IPS DF 4.7 (cell line): ENCODE data around the gene TXNRD3.

Source experiments
- DNase-seq: peaks from one replicate; pipeline ENCODE4 v3.0.0-alpha.2; 2013; ENCODE audit warnings: low spot score; ENCODE audit errors: extremely low read depth

TXNRD3 gene

DNA sequence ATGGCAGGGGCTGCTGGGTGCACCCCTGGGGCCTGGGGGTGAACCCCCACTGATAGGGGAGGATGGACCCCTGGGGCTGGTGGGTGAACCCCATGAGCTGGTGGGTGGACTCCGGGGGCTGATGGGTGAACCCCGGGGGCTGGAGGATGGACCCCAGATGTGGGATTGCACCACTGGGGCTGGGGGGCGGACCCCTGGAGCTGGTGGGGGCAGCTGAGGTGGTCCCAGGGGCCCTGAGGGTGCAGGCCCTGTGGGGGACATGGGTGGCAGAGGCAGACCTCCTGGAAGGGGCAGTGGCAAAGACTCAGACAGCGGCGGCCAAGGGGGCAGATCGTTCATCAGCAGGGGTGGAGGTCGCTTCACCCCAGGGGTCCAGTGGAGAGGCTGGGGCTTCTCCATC is 17.4 kb upstream of the TXNRD3 start:
- DNase-seq = no peak

DNA sequence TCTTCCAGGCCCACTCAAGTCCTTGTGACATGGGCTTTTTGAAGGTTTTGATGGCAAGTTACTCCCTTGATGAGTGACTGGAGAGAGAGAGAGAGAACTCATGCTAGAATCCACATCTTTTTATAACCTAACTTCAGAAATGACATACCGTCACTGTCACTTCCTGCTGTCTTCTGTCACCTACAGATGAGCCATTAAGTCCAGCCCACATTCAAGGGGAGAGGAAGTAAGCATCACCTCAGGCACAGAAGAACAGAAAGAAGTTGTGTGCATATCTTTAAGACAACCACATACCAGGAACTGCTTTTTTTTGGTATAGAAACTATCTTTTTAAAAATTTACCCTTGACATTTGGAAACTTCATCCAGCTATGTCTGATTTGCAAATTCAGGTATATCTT is 16.6 kb upstream of the TXNRD3 start:
- no peak for DNase-seq

DNA sequence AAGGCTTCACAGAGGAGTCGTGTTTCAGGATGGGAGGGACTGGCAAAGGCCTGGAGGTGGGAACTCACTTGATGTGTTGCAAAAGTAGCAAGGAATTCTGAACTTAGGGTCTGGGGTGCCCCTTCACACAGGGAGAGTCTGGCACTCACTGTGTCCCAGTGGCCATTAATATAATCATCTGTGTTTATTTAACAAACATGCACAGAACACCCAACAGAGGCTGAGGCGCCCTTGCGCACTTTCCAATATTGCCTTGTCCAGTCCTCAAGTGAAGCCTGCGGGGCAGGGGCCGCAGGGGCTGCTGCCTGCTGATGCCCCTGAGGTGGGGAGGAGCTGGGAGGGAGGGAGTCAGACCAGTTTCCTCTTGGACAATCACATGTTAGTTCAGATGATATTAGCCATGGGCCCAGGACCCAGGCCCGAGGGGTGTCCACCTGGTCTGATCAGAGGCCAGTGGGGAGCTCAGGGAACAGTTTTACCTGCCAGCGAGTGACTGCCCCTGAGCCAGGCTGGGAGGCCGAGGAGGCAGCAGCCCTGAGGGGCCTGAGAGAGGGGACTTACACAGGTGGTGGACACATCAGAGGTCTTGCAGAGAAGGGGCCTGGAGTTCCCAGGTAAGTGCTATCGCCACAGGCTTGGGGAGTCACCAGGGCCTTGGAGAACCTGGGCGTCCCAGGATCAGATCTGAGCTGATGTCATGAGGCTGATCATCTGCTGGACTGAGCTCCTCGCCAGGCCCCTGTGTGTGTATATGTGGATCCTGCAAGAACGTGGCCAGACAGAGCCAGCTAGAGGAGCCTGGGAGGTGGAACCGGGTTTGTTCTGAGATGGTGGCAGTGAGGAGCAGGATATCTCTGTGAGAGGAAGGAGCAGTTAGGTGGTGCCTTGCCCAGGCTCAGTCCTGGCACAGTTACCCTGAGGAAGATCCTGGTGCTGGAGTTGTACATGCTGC is 13.8 kb upstream of the TXNRD3 start:
- no peak for DNase-seq

DNA sequence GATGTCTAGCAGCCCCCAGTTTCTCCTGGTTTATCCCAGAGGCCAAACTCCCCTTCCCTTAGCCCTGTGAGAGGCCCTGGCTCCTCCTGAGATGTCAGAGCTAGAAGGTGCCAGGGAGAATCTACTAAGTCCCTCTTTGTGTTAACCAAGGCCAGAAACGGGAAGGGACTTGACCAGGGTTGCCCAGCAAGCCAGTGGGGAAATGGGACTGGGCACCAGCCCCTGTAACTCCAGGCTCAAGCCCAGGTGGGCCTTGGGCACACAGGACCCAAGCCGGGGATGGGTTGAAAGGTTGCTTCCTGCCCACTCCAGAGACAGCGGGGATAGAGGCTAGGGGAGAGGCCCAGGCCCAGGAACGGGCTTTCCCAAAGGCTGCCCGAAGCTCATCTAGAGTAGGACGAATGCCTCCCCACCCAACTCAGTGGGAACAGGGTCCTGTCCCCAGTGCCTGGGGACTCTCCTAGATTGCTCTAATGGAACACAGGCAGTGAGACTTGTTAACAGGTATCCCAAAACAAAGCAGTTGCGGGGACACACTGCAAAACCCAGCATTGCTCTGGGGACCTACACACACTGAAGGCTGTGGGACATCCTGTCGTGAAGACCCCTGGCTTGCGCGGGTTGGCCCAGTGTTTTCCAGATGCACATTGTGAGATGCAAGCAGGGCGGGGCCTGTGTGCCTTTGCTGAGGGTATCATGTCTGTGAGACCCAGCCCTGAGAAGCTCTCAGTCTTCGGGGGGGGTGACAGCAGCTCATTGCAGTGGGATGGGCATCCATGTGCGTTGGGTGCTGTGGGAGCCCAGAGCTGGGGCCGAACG is 12.9 kb upstream of the TXNRD3 start:
- no peak for DNase-seq

DNA sequence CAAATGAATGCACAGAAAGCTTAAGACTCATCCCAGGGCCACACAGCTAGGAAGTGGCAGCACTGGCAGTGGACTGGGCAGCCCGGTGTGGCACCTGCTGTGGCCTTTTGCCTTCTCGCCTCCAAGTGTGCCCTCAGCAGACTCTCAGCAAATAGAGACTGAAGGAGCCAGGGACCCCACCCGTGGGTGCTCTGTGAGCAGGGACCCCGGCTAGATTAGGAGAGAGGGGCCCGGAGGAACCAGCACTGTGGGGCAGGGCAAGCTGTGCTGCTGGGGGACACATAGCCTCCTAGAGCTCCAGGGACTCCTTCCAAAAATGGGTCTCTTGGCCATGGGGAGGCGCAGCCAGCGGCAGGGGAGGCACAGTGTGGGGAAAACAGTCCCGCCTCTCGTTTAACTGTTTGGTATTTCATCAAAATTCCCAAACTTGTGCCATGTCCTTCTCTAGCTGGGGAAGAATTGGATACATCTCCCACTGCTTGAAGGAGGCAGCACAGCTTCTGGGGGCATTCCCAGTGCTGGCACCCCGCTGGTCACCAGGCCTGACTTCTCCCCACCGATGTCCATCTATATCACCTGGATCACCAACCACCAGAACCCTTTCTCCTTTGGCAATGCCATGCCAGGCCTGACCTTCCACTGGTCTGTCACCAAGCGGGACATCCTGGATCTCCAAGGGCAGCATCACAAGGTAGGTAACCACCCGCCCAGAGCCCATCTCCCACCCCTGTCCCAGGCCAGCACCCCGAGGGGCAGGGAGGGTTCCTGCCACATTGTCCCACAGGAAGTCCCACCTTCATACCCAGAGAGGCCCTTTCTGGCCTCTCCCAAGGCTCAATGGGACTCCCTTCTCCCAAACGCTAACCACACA is 12.0 kb upstream of the TXNRD3 start:
- DNase-seq = no peak

DNA sequence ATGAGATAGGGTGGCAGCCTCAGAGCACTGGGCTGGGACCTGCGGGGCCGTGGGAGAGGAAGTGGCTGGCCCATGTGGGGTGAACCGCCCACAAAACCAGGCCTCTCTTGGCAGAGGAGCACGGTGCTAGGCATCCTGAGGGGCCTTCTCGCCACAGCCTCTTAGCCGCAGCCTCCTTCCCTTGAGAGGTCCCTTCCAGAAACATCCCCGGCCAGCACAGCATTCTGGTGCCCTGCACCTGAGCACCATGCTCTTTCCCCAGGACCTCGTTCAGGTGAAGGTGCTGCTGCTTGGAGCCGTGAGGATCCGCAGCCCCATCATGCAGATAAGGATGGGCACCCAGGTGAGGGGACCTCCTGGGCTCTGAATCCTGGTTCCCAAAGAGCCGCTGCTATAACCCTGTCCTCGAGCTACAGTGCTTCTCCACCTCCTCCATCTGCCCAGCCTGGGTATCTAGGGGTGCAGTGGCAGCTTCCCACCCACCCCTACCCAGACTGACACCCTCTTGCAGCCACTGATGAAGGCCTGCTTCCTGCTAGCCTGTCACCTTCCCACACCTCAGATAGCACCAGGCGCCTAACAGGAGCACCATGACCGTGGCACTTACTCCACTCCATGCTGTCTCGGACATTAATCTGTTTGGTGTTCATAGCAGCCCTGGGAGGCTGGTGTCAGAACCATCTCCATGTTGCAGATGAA is 11.2 kb upstream of the TXNRD3 start:
- DNase-seq = no peak

DNA sequence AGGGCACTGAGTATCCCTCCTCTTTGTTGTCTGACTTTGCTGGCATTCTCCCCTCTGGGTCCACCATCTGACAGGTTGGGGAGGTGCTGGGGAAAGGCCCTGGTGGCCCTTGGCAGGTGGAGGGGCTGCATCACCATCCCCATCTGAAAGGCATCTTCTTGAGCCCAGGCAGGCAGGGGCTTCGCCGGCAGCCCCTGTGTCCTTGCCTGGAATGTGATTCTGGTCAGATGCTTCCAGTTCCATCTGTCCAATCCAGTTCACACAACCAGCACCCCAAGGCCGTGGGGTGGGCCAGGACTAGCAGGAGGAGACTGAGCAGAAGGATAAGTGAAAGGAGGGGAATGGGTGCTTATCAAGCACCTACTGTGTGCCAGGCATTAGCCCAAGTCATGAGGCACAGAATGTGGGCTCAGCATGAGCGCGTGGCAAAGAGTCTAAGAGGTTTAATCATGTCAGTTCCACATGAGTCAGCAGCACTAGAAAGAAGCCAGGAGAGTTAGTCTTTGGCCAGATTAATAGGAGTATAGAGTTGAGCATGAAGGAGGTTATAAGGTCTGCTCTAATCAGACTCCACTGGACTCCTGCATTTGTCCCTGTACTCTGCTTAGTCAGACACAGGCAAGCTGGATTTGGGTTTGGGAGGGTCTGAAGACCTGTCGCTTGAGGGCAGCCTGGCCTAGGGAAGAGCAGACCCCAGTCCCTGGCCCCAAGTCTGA is 10.5 kb upstream of the TXNRD3 start:
- DNase-seq = no peak

DNA sequence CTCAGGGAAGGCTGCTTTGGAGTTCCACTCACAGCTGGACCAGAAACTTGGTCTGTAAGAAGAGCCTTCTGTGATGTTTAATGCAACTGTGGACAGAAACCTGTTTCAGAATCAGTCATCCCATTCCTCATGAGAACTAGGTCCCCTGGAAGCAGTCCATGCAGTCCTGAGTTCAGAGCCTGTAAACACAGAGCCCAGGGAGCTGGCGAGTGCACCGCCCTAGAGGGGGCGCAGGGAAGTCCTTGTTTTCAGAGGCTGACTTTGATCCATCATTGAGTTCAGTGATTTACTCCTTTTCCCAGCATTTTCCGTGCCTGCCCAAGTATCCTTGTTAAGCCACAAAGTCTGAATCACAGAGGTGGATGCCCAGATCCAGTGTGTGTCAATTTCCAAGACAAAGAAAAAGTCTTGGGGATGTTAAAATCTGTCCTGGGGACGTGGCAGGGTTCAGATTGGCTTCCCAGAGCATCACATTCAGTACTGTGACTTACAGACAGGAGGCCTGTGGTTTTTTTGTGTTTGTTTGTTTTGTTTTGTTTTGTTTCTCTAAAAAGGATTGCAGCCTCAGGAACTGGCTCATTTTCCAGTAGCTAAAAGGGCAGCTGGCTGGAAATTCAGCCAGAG is 9.8 kb upstream of the TXNRD3 start:
- no peak for DNase-seq

DNA sequence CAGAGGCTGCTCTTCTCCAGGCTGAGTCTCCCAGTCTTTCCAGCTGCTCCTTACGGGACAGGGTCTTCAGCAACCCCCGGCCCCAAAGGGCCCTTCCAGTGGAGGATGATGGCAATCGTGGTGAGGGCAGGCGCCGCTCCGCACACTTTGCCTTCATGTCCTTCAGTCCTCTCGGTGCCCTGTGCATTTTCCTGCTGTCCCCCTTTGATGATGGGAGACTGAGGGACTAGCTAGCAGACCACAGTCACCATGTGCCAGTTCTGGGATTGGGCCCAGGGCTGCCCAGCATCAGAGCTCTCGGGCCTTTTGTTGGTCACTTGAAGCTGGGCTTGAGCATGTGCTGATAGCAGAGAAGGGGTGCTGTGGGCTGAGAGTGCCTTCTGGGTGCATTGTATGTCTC is 8.8 kb upstream of the TXNRD3 start:
- DNase-seq = no peak

DNA sequence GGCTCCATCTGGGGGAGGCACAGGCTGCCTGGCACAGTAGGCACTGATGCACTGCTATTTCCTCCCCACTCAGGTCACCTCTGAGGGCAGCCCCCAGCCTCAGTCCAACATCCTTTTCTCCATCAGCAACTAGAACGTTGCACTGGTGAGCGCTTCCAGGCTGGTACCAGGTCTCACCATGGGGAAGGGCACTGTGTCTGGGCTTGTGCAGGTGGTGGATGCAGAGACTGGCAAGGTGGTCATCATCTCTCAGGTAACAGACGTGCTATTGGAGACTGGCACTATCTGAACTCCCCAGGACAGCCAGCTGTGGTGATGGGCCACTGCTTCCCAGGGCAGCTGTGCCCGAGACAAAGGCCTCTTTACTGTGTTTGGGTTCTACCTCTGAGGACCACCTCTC is 8.3 kb upstream of the TXNRD3 start:
- no peak for DNase-seq

DNA sequence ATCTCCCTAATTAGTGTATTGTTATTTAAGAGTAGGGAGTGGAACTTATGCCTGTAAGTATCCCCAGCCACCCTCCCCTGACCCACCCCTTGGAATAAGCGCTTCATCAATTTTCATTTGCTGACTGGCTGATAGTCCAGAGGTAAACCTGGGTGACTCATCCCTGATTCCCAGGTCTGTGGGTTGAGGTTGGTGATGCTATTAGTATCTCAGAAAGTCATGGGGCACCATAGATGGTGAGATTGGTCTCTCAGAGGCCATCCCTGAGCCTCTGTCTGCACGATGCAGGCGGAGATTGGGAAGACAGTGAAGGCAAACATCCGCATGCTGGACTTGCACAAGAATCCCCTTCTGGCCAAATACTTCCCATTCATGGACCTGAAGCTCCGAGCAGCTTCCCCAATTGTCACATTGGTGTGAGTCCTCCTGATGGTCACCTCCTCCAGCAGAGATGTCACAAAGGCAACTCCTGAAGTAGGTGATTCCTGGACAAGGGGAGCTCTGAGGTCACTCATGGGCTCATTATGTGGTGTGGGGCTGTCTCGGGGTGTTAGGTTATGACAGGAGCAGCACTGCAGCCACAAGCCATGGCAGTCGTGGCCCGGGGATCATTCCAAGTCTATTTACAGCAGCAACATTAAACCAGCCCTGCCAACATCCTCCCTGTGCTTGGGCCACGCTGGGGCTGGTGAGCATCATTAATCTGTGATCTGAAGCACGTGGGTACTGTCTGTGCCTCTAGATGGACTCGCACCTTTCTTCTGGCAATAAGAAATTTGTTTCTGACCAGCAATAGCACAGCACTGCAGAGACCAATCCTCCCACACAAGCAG is 6.8 kb upstream of the TXNRD3 start:
- DNase-seq = no peak

DNA sequence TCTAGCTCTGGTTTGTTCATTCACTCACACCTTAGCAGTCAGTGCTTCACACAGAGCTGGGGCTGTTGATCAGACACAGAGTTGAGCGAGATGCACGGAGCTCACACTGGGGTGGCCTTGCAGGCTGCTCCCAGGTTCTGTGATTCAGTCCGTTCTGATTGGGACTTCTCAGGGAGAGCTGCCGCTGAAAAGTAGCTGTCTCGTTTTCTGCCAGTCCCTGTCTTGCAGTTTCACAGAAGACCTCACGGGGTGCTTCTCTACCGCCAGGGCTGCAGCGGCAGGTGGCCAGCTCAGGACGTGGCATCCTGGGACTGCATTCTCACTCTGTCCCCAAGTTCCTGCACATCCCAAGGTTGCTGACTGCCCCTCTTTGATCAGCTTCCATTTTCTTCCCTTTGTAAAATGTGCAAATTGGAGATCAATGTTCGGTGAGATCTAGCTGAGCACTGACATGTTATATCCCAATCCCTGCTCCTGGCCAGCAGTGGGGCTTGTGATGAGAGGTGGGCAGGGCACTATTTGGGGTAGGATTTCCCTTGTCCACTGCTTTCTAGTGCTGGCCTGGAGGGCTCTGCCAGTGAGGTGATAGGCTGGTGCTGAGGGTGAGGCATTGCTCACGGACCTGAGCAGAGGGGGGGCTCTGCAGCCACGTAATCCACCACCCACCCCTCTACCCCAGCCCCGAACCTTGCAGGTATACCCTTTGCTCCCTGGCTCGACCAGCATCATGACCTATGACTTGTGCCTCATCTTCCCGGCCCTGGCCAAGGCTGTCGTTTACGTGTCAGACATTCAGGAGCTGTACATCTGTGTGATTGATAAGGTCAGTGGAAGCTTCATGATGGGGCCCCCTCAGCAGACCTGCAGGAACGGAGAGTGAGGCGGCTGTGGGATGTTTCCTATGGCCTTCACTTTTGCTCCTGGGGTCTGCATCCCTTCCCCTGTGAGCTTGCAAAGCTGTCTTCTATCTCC is 5.3 kb upstream of the TXNRD3 start:
- DNase-seq = no peak

DNA sequence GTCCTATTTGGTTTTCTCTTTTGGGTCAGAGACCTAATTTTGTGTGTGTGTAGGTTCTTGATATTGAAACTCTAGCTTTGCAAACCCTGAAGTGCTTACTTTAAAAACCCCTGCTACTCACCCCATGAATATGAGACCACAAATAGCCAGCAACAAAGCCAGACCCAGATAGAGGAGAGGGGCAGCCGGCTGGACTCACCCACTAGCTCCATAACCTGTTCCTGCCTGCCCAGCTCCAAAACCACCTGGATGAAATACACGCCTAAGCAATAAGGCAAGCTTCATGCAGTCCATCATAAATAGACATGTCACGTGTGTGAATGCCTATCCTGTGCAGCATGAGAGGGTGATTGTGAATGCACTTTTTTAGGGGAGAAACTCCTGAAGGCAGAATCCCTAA is 3.7 kb upstream of the TXNRD3 start:
- DNase-seq = no peak

DNA sequence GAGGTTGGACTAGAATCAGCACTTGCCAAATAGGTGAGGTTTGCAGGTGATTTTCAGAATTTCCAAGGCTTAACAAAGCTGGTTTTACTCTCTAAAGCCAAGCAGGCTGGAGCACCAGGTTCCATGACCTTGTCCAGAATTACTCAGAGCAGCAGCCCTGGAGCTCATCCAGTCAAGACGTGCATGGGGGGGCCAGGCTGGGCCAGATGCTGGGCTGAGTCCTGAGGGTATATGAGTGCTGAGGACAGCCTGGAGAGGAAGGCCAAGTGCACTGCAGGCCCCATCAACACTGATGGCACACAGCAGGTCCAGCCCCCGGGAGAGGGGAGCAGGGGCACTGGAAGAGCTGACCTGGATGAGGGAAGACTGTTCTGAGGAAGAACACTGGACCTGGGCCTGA is 3.0 kb upstream of the TXNRD3 start:
- DNase-seq = no peak

DNA sequence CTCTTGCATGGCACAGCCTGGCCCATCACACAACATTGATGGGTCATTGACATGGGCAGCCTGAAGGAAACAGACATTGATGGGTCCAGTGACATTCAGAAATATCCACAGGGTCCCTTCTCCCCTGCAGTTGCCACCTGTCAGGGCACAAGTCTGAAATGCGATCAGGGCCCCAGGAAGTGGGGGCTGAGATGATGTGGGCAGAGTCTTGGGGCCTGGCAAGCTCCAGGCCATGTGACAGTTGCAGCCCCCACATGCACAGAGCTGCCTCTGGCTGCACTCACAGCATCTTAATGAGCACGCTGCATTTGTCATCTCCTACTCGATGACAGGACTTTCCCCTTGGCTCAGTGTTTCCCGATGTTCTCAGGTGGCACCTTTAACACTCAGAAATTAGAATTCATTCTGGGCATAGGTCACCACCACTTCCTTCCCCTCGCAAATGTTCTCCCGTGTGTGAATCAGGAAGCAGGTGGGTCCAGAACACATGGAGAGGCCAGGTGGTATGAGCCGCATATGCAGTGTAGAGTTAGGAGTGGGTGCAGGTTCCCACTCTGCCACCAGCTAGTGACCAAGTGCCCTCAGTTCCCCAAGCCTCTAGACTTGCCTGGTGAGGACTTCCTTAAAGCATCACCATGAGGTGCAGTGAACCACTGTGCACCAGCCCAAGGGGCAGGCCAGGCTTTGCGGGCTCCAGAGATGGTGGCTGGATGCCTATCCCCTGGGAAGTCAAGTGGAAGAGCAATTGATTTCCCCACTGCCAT is 1.6 kb upstream of the TXNRD3 start:
- DNase-seq = no peak

DNA sequence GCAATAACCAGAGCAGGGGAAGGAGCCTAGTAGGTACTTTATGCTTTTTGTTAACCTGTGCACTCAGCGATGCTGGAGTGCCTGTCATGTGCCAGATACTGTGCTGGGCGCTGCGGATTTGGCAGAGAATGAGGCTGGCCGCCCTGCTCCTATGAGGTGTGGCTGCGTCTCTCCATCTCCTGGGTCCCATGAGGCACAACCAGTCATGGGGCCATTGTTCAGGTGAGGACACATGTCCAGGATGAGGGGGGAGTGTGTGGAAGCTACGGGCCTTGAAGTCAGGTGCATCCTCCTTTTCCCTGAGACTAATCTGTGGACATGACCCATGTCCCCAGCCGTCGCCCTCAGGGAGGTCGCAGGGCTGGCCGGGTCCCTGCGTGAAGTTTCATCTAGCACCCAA is 963 bp upstream of the TXNRD3 start:
- no peak for DNase-seq

DNA sequence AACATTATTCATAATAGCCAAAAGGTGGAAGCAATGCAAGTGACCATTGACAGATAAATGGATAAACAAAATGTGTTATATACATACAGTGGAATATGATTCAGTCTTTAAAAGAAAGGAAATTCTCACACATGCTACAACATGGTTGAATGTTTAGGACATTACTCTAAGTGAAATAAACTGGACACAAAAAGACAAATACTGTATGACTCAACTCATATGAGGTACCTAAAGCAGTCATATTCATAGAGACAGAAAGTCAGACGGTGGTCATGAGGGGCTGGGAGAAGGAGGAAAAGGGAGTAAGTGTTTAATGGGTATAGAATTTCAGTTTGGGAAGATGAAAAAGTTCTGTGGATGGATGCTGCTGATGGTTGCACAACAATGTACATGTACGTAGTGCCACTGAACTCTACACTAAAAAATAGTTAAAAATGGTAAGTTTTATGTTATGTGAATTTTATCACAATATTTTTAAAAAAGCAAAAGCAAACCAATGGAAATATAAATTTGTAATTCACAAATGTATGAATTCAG is 5.3 kb downstream of the TXNRD3 start:
- DNase-seq = no peak
